Type B pancreatic cell (in vitro differentiated cells): ENCODE data around the gene APP. TPM values are rescaled to one million over a fixed set of nuclear protein-coding genes. Genes with fewer than 3 reads are reported as not detected.

Source experiments
- DNase-seq: peaks from one replicate; pipeline ENCODE4 v3.0.0; 2021; ENCODE audit warnings: mixed read lengths; ENCODE audit not compliant: unreplicated experiment; ENCODE audit errors: extremely low spot score
- H3K27ac Mint-ChIP-seq: 2 replicates; pipeline ENCODE4 v1.8.0; 2021; ENCODE audit warnings: mild to moderate bottlenecking, mixed read lengths
- H3K27me3 Mint-ChIP-seq: 2 replicates; pipeline ENCODE4 v1.8.0; 2021; ENCODE audit warnings: mixed read lengths
- H3K36me3 Mint-ChIP-seq: 2 replicates; pipeline ENCODE4 v1.8.0; 2021; ENCODE audit warnings: mixed read lengths
- H3K4me1 Mint-ChIP-seq: one replicate; pipeline ENCODE4 v1.8.0; 2021; ENCODE audit warnings: mixed read lengths; ENCODE audit not compliant: unreplicated experiment
- H3K4me3 Mint-ChIP-seq: 2 replicates; pipeline ENCODE4 v1.8.0; 2021; ENCODE audit warnings: mild to moderate bottlenecking, mixed read lengths
- H3K9me3 Mint-ChIP-seq: 2 replicates; pipeline ENCODE4 v1.8.0; 2021; ENCODE audit warnings: mixed read lengths
- CTCF ChIP-seq: fragments of 200-600 bp; sonication (generic); conservative IDR thresholded peaks from 2 replicates; pipeline ENCODE4 v1.5.0; 2021; ENCODE audit warnings: antibody characterized with exemption, mild to moderate bottlenecking
- total RNA-seq: library from RNA; stranded (reverse); gene quantifications from 2 replicates; pipeline ENCODE4 v1.2.1, GENCODE V29; 2021; ENCODE audit warnings: low replicate concordance

The APP gene
- total RNA-seq, 1 donor from 2014 or later, result 415 TPM

- H3K9me3 Mint-ChIP-seq, result no peaks in the 10 kb centered on the region
- H3K36me3 Mint-ChIP-seq, result peaks cover 54% of the 10 kb centered on the region
- H3K4me3 Mint-ChIP-seq, result no peak overlapping the region
- TF ChIP-seq CTCF, result no peak
- no peak for DNase-seq
- no peak overlapping the region for H3K27ac Mint-ChIP-seq
- H3K4me1 Mint-ChIP-seq, result peaks cover 8% of the 10 kb centered on the region
- H3K27me3 Mint-ChIP-seq, result no peaks in the 10 kb centered on the region
Measured at GRCh38 chr21:25949701-25950100, 220.9 kb downstream of the APP start.

GRCh38 chr21:25944672-25945213, 225.8 kb downstream of the APP start:
- no peak overlapping the region for H3K27ac Mint-ChIP-seq

GRCh38 chr21:25944082-25944481, 226.5 kb downstream of the APP start:
- TF ChIP-seq CTCF, result no peak
- Mint-ChIP-seq H3K36me3 (peaks cover 34% of the 10 kb centered on the region), H3K27ac (no peak overlapping the region), H3K9me3 (no peaks in the 10 kb centered on the region), H3K4me1 (peaks cover 13% of the 10 kb centered on the region), H3K4me3 (no peak overlapping the region), H3K27me3 (no peaks in the 10 kb centered on the region)
- no peak for DNase-seq

More at GRCh38 chr21:25944672-25945213, 225.8 kb downstream of the APP start:
- Mint-ChIP-seq H3K36me3 (peaks cover 34% of the 10 kb centered on the region), H3K4me1 (peaks cover 10% of the 10 kb centered on the region), H3K4me3 (no peak overlapping the region), H3K27me3 (no peaks in the 10 kb centered on the region), H3K9me3 (no peaks in the 10 kb centered on the region)
- DNase-seq, result no peak
- TF ChIP-seq CTCF, result no peak

GRCh38 chr21:25942135-25942534, 228.4 kb downstream of the APP start:
- no peak for DNase-seq
- no peak for TF ChIP-seq CTCF
- H3K4me1 Mint-ChIP-seq, result peaks cover 16% of the 10 kb centered on the region
- H3K36me3 Mint-ChIP-seq, result peaks cover 24% of the 10 kb centered on the region
- no peak overlapping the region for H3K4me3 Mint-ChIP-seq
- no peak overlapping the region for H3K27ac Mint-ChIP-seq
- H3K9me3 Mint-ChIP-seq, result no peaks in the 10 kb centered on the region
- H3K27me3 Mint-ChIP-seq, result no peaks in the 10 kb centered on the region

GRCh38 chr21:25939396-25939761, 231.2 kb downstream of the APP start:
- H3K4me1 Mint-ChIP-seq, result peaks cover 27% of the 10 kb centered on the region
- H3K36me3 Mint-ChIP-seq, result peaks cover 20% of the 10 kb centered on the region
- no peak overlapping the region for H3K27ac Mint-ChIP-seq
- H3K4me3 Mint-ChIP-seq, result no peak overlapping the region
- TF ChIP-seq CTCF, result no peak
- no peaks in the 10 kb centered on the region for H3K9me3 Mint-ChIP-seq
- DNase-seq, result no peak
- H3K27me3 Mint-ChIP-seq, result no peaks in the 10 kb centered on the region
